LNCAP (cell line): ENCODE measurements around the gene TSHZ1.

Experiments
- CTCF ChIP-seq: fragments of 450-650 bp; IDR thresholded peaks from 2 replicates; pipeline ENCODE4 v1.5.1; 2017; ENCODE audit warnings: mild to moderate bottlenecking

Gene TSHZ1

GRCh38 chr18:75207310-75208154, 3.1 kb upstream of the TSHZ1 start:
- no peak for TF ChIP-seq CTCF

GRCh38 chr18:75208155-75208835, 2.3 kb upstream of the TSHZ1 start:
- TF ChIP-seq CTCF = no peak; the same call in 1 of the 2 replicates

- TF ChIP-seq CTCF = no peak
Measured at GRCh38 chr18:75208836-75209128, 1.8 kb upstream of the TSHZ1 start.

- no peak for TF ChIP-seq CTCF
Measured at GRCh38 chr18:75209129-75209950, 1.3 kb upstream of the TSHZ1 start, which contains the start of gene PTGR3. PTGR3 (minus strand) TSS chr18:75209139; CDS start chr18:75209058, 81 bp downstream.

- no peak for TF ChIP-seq CTCF
Measured at GRCh38 chr18:75209951-75210258, 692 bp upstream of the TSHZ1 start.

- no peak for TF ChIP-seq CTCF
Measured at GRCh38 chr18:75211002-75211621, 515 bp downstream of the TSHZ1 start.

- TF ChIP-seq CTCF = no peak
Measured at GRCh38 chr18:75211626-75211952, 992 bp downstream of the TSHZ1 start.
